Nucleus accumbens (tissue), 56 donors: ENCODE data around the gene PRUNE2.
"Not testable (repeated sequence)": the region's sequence is repeated elsewhere in the genome, so short reads cannot be mapped to it uniquely, and the experiment has no call there.

Experiments
- DNase-seq, 56 donors: peaks; one replicate each; lab custom pipeline; 2025; lab: John Stamatoyannopoulos, UW

PRUNE2 gene

GRCh38 chr9:76905791-76906646, at the start of gene PRUNE2:
TSS of gene PRUNE2 (minus strand) at chr9:76906114. CDS start at chr9:76905963, 151 bp downstream.
- DNase-seq: peak in 50 of 56 donors; percentile 5 to 84 (median 61)

- not testable (repeated sequence) for DNase-seq
These were observed 49.5 kb upstream of the PRUNE2 start for GRCh38 chr9:76955406-76955805.

DNA sequence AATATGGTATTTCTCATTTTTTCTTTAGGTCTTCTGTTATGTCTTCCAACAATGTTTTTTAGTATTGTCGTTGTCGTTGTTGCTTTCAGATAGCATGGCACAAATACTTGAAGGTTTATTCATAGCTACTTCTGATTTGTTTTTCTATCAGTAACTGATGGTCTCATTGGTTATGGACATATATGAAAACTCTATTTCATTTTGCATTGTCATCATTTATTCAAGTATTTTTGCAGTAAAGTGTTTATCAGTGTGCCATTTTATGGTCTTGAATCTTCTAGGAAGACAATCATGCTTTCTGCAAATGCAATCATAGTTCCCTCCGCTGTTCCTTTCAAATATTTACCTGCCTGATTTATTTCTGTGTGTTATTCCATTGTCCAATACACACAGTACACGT, 44.0 kb upstream of the PRUNE2 start:
- DNase-seq: no peak

GRCh38 chr9:76944011-76944410, 38.1 kb upstream of the PRUNE2 start:
- no peak for DNase-seq

DNA sequence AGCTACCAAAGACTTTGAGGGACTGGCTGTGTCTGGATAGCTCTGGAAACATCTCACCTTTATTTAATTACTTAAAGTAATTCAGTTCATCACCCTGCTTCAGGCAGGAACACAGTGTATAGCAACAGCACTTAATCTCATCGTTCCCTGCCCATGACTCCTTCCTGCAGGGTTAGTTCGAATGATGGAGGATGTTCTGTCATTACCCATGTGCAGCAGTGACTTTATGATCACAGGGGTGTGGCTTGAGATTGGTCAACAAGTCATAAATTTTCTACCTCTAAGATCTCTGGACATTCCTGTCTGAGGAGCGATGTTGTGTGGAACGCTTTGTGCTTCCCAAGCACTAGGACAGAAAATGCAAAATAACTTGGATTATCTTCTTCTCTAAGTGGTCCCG, 37.1 kb upstream of the PRUNE2 start:
- no peak for DNase-seq

DNA sequence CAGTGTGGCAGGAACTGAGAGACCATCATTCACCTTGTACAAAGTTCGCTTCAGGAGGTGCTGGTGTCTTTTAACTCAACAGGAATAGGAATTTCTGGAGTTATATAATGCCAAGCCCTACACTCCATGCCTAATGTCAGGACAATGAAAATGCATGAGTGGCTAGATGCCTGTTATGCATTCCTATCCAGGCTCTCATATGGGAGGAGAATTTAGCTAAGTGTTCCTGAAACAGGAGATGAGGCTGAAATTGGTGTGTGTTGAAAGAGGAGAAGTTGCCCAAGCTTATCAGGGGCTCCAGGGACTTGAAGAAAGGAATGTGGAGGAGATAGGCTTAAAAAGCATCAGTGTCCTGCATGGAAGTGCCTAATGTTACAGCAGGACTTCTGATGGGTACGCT, 26.8 kb upstream of the PRUNE2 start:
- no peak for DNase-seq

DNA sequence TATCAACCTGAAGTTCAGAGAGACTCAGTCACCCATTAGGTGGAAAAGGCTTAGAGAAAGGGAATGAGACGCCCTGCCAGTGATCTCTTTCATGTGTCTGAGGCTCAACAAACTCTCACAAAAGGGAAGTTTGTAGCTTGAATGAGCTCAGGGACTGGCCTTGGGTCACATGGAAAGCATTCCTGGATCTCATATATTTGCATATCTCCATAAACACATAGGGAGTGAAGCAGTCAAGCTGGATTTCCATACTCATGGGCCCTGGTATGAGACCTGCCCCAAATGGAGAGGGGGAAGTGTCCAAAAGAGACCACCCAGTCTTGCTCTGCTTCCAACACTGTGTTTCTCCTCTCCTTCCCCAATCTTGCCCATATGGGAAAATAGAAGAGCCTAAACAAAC, 26.4 kb upstream of the PRUNE2 start:
- no peak for DNase-seq

GRCh38 chr9:76927540-76928240, 21.8 kb upstream of the PRUNE2 start:
- DNase-seq: no peak

- DNase-seq: no peak
These were observed 20.9 kb upstream of the PRUNE2 start for GRCh38 chr9:76926846-76927245.

- no peak for DNase-seq
These were observed 20.4 kb upstream of the PRUNE2 start for GRCh38 chr9:76926324-76926741.

GRCh38 chr9:76921165-76921564, 15.3 kb upstream of the PRUNE2 start:
- no peak for DNase-seq

DNA sequence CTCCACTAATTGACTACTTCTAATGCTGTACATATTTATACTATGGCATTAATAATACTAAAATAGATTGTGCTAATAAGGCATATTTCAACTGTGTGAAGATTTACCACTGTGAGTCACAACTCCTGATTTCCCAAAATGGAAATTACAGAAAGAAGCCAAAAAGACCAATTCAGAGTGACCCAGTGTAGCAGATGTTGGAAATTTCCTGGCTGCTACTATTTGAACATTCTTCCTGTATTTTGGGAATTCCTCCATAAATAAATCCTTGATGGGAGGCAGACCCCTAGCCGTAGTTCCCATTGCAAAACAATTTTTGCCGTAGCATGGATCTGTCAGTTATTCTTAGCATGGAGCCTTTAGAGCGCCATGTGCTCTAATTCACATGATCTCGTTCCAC, 11.4 kb upstream of the PRUNE2 start:
- no peak for DNase-seq

- no peak for DNase-seq
These were observed 10.3 kb upstream of the PRUNE2 start for GRCh38 chr9:76916231-76916630.

- DNase-seq: no peak
These were observed 7.6 kb upstream of the PRUNE2 start for GRCh38 chr9:76913467-76913866.

DNA sequence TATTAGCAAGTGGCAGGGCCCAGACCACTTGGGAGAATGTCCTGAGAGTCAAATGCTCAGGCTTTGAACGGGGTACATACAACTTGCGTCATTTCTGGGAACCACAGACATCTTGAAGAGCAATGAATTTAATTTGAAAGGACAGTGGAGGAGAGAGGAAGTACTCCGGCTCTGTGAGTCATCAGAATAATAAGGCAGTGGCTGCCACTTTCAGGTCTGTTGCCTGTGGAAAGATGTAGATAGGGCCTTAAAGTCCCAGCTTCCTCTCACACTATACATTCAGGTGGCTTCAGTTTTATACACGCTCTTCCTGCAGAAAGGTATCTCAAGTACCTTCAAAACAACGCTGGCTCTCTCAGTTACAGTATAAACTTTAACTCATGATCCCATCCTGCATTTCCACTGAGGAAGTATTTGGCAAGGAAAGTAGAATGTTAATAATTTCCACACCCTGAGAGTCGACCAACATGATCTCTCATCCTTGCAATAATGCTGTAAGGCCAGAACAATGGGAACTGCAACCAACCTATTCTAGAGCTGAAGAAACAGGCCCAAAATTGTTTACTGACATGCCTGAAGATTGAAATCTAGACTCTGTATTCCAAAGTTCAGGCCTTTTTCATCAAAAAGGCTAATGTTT, 6.8 kb upstream of the PRUNE2 start:
- no peak for DNase-seq

- DNase-seq: no peak
These were observed 6.1 kb upstream of the PRUNE2 start for GRCh38 chr9:76911971-76912370.

DNA sequence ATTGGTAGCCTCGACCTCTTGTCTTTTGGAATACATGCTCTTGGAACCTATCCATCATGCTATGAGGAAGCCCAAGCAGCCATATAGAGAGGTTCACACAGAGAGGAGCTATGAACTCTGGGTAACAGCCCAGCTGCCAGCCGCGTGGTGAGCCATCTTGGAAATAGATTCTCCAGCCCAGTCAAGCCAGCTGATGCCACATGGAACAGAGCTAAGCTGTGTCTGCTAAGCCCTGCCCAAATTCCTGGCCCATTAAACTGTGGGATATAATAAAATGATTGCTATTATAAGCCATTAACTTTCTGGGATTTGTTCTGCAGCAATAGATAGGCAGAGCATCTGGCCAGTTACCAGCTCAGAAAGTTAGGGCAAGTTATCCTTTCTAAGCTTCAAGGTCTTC, 4.9 kb upstream of the PRUNE2 start:
- no peak for DNase-seq

GRCh38 chr9:76906647-76906975, 697 bp upstream of the PRUNE2 start:
- peak in 1 of 56 donors; percentile 44 for DNase-seq

- DNase-seq: peak in 1 of 56 donors; percentile 3
These were observed 1.1 kb downstream of the PRUNE2 start for GRCh38 chr9:76904661-76905457.

DNA sequence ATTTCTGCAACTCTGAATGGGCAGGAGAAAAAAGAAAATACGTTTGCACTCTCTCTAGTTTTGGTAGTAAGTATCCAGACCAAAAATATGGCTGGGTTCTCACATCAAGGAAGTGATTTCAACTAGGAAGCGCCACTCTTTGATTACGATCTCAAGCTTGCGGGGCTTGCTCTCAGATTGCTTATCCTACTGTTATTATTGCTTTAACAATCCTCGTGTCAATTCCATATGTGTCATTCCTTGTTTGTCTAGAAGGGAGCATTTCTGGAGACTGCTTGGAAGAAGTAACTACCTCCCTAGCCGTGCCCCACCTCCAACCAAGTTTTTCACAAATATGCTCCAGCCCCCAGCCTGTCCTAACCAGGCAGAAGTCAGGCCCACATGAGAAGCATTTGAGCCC, 3.5 kb downstream of the PRUNE2 start:
- no peak for DNase-seq

DNA sequence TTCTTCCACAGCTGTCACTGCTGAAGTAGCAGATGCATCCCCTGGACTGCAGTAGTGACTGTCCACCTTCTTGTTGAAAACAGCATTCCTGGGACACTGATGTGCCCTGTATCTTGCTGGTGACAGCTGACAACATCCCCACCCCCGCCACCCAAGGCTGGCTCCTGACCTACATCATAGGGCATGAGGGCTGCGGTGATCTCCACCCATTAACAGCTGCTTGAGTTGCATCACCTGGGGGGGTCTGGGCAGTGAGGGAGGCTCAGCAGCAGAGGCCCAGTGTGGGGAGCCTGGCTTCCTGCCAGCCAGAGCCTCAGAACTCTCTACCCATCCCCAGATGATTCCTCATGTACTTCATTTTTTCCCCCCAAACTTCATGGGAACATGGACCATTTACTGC, 4.1 kb downstream of the PRUNE2 start:
- peak in 1 of 56 donors; percentile 48 for DNase-seq
